GM21576 (cell line): ENCODE results near the gene STT3B.
A peak's percentile ranks its signal among the peaks of the same experiment; 100 is the strongest.

Experiments used
- ATAC-seq: cut with Tn5 transposase; IDR thresholded peaks from one replicate; pipeline ENCODE4 v1.9.1; 2021; ENCODE audit warnings: mild to moderate bottlenecking, moderate library complexity; ENCODE audit not compliant: unreplicated experiment

Gene STT3B

DNA sequence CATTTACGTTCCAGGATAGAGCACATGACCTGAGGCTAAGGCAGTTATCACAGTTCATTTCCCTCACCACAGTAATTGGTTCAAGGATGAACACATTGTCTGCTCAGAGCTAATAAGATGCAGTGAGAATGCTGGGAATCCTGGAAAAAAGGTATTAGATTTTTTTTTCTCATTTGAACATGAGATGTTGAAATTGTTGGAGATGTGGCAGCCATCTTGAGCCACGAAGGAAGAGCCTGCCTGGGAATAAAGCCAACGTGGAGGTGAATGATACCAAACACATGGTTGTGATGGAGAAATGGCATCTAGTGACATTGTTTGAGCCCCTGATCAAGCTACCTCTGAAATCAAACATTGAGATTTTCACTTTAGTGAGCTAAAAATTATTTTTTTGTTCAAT, 16.0 kb upstream of the STT3B start:
- ATAC-seq, result no peak

DNA sequence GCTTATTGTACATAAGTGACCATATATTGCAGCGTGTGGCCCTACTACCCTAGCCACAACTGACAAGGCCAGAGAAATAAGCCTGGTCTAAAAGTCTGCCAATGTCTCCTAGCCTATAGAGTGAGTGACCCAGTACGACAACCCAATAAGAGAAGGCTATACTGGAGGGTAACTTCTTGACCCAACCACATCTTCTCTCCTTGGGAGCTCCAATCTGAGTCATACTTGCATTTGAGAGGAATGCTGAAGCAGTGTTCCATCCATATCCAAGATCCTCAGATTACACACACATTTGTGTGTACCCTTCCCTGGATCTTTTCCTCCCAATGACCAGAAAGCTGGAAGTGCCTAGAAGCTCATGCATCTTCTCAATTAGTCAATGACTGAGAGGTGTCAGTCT, 11.3 kb upstream of the STT3B start:
- ATAC-seq, result no peak

DNA sequence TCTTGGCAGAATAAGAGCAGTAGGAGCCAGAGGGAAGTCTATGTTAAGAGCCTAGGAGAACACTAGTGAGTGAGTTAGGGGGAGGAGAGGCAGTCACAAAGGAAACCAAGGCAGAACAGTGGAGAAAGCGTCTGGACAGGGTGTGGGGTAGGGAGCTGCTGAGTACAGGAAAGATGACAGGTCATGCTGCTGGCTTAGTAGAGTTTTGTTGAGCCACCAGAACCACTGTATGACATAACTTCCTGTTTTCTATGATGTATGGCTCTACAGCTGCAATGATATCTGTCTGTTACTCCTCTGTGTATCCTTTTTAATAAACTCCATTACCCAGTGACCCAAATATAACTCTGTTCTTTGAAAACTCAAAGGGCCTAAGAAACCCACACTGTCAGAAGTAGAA, 10.6 kb upstream of the STT3B start:
- ATAC-seq, result peak; percentile 73

DNA sequence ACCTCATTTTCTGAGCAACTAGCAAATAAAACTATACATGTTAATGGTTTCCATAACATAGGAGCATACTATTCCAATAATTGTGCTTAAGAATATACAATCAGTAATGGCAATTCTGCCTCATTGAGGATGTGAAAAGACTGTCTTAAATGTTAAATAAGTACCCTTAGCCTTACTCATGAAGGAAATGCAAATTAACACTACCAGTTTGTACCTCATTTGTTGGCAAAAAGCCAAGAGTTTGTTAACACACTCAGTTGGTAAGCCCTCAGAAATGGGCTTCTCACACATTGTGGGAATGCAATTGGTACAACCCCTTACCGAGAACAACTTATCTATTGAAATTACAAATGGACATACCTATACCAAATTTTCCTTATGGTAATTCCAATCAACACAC, 9.2 kb upstream of the STT3B start:
- ATAC-seq, result no peak

DNA sequence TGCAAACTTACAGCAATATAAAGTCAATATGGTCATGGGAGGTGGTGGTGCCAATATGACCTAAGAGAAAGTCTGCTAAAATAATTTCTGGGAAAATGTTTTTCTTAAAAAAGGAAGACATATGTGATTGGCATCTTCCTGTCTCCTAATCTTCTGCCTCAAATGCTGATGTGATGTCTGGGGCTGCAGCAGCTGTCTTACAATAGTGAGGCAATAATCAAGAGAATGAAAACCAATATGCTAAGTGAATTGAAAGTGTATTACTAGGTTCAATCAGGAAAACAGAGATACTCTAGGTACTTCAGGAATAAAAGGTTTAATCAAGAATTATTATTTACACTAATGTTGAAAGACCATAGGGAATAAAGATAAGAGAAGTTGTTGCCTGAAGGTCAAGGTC, 7.2 kb upstream of the STT3B start:
- ATAC-seq, result no peak

DNA sequence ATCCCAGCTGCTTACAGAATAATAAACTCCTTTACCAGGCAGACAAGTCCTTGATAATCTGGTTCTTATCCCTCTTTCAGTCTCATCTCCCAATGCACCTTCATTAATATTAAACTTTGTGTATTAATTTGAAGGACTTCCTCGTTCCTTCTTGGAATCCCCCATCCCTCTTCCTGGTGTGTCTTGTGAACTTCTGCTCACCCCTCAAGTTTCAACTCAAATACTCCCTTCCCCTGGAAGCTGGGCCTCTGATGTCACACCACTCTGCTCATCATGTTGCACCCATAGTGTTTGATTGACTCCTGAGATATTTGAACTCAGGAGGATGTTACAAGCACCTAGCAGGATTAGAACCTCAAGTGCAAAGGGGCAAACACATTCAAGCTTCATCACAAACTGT, 3.3 kb upstream of the STT3B start:
- no peak for ATAC-seq

DNA sequence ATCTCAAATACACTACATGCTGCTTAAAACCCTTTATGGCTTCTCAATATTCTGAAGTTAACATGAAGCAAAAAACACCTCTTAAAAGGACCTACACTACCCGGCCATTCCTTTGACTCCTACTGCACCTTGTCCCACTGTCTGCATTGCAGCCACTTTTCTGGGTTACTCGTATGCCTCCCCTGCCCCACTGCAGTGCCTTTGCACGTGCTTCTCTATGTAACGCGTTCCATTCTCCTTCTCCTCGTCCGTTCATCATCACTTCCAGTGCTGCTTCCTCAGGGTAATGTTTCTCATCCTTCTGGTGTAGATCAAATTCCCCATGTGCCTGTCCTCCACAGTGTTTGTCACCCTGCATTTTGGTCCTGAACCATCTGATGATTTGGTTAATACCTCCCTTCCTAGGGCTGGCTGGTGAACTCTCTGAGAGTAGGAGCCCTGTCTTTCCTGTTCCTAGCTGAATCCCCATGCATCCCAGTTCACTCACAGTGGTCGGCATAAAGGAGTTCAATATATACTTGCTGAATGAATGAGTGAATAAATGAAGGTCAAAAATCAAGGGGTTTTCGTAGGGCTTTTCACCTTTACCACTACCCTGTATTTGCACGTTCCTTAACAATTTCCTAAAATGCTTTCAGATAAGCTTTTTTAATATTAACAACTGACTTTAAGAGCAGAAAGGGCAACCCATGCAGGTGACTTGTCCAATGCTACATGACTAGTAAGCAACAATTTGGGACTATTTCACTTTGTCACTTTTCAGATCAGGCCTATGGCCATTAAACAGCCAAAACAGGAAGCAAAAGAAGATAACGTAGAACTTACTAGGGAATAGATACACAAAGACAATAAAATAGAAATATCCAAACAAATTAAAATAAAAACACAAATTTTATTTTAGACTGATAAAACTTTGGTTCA, 2.4 kb upstream of the STT3B start:
- no peak for ATAC-seq

DNA sequence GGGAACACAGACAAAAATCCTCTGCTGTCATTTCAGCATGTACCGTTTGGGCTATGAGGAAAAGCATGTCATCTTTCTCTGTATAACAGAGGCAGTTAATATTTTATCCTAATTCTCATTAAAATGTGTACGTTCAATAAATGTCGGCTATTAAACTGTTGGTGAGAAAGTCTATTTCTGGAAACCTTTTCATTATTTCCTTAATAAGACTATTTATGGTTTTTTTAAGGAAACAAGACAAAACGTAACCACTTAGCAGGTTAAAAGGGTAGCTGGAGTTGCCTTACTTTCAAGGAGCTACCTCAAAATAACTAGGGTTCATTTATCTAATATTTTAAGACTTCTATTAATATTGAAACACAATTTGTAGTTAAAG, 1.8 kb upstream of the STT3B start:
- ATAC-seq, result no peak

DNA sequence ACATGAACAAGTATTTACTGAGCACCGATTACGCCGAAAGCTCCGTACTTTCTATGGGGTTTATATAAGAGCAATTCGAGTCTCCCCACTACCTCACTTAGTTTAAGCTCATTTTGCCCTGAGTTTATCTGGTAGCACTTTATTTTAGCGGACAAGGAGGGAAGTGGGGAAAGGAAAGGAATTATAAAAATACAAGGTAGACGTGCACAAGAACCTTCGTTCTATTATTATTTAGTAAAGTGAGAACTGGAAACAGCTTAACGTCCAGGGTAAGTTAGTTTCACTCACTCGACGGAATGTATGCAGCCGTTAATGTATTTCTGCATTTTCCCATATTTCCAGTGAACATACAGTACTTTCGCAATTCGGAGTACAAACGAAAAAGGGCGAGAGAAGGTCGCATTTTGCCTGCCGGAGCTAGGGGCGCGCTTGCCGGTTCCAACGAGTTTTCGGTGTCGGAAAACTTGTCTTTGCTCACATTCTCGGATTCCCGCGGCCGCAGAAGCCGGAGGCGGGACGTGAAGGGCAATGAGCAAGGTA, 1.2 kb upstream of the STT3B start:
- ATAC-seq, result no peak

DNA sequence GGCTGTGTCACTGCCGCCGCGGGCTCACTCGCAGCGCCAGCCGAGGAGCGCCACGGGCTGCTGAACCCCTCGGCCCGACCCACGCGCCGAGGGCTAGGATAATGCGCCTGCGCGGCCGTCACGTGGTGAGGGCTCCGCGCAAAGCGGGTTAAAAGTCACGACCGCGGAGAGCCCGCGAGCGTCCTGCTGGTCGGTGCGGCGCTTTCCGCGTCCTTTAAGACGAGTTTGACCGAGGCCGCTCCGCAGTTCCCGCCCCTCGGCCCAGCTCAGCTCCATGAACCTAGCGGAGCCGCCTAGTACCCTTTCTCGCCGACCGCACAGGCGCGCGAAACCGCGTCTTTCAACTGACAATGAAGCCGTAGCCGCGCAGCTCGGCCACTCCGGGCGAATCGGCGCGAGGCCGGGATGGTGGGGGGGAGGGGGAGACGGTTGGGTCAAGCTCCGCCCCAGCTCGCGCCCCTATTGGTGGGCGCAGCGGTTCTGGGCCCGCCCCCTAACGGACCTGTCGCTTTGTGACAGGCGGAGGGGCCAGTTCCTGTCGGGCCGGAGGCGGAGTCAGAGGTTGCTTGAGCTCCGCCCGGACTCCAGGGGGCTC, 636 bp upstream of the STT3B start:
- peak; percentile 84 for ATAC-seq

DNA sequence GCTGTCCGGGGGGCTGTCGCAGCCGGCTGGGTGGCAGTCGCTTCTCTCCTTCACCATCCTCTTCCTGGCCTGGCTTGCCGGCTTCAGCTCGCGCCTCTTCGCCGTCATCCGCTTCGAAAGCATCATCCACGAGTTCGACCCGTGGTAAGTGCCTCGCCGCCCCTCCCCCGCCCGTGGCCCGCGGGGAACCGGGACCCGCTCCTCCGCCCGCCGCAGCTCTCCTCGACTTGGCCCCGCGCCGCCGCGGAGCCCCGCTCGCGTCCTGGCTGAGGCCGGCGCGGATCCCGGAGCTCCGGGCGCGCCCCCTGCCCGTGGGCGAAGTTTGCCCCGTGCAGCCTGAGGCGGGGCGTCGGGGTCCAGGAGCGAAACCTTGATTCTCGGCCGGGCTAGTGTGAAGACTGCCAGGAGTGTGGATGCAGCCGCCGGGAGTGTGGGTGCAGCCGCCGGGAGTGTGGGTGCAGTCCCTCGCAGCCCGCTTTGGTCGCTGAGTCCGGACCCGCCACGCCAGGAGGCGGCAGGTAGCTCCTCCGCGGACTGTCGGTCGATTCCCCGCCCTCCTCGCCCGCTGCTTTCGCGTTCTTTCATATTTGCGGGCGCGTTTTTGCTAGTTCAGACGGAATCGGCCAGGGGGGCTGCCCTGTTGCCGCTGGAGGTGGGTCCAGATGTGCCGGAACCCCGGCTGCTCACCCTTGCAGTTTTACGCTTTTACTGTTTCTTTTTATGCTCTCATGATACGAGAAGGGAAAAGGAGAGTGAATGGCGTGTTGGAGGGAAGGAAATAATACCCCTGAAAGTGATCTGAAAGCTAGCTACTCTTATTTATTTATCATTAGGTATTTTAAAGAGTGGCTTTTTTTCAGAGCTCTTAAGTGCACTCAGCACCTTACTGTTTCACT, 692 bp downstream of the STT3B start:
- peak; percentile 3 for ATAC-seq

DNA sequence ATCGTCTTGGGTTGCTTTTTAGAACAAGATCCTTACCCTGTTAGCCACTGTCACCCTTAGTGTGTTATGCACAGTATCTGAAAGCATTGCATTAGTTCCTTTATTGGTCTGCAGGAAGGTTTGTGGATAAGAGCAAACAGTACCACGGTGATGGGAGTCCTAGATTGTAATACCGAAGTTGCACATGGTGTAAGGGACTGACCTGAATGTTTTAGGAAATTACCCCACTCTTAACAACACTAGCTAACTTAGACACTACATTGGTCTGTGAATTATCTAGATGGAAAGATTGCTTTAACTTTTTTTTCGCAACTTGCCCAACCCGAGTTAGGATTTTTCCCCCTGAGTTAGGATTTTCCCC, 1.3 kb downstream of the STT3B start:
- no peak for ATAC-seq

DNA sequence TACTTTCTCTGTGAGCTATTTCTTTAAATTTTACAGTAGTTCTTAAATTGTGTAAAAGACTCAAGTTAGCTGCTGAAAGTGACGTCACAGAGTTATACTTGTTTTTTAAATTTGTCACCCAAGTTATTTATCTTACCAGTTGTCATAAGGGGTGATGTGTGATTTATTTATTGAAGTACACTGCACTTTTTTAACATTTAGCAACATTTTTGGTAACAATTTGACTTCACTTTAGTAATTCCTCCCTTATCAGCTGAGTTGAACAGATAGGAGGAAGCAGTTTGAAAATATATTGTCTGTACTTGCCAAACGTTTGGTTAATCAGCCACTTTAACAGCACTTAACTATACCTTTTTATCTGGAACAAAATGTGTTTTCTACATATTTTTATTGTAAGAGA, 3.8 kb downstream of the STT3B start:
- no peak for ATAC-seq

DNA sequence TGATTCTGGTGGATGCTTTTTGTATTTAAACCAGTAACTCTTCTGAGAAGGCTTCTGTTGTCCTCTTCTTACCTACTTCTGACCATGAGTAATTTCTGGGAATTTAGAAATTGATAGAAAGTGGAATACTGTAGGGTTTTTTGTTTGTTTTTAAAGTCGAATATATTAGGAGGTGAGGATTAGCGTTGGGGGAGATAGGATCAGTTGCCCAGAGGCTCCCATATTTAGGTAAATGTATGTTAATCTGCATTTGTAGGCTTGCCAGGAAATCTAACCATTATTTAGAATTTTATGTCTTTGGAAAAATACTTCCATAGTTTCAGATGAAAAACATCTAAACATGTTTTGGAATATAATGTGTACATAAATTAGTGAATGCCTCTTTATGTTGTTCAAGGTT, 6.1 kb downstream of the STT3B start:
- ATAC-seq, result no peak

DNA sequence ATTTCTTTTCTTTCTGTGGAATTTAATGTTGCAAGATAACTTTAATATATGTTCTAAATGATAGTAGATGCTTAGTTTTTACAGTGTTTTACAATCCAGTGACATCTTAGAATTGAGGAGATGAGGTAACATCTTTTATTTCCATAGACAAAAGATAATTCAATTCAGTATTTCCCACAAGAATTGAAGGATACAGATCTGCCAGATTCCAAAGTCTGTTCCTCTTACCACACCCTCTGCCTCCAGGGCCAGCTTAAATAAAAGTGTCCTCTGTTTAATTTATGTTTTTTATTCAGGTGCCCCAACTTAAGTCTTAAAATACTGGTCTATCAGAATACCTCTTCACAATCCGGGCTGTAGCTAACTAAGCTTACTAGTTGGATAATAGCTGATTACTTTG, 6.5 kb downstream of the STT3B start:
- no peak for ATAC-seq

DNA sequence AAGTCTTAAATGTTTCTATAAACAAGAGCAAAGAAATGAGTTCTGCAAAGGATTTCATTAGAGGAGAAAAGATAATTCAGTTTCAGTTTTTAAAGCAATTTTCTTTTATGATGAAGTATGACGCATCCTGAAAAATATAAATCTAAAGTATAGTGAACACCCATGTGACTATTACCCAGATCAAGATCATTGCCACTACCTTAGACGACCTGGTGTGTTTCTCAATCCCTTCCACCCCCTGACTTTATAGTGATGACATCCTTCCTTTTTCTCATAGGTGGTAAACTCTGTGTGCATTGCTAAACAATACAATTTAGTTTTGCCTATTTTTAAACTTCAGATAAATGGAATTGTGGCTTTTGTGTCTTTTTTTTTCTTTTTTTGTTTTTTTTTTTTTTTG, 8.4 kb downstream of the STT3B start:
- ATAC-seq, result no peak

DNA sequence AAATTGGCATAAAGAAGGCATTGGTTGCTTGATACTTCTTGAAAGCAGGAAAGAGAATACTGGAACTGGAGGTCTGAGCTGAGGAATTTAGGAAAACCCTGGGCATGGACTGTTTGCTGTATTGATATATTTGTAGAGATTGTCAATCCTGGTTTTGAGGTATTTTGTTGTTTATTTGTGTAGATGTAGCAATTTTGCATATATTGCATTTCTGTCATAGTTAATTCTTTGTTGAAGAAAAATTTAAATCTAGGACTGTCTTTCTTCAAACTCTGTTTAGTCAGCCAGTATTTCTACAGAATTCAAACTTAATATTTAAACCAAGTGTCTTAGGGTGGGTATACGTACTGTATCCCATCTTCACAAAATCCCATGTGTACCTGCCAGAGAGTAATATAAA, 9.5 kb downstream of the STT3B start:
- no peak for ATAC-seq

DNA sequence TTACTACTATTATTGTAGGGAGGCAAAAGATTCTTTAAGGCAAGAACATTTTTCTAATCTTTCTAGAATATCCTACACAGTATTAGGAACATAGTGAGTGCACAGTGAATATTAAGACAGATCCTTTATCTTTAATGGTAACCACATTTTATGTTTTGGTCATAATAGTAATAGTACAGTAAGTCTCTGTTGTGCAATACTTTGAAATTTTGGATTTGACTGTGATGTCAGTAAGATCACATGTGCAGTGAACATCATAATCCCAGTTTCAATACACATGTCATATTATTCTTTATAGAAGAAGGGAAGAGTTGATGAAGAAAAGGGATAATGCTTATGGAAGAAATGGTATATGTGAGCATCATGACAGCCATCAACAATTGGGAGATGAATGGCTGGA, 10.7 kb downstream of the STT3B start:
- ATAC-seq, result no peak

DNA sequence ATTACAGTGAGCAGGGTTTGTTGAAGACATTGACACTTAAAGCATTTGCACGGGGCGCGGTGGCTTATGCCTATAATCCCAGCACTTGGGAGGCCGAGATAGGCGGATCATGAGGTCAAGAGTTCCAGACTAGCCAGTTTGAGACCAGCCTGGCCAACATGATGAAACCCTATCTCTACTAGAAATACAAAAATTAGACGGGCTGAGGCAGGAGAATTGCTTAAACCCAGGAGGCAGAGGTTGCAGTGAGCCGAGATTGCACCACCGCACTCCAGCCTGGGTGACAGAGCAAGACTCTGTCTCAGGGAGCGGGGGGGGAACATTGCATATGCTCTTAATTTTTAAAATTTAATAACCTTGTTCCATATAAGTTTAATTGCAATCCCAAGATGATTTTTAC, 11.9 kb downstream of the STT3B start:
- no peak for ATAC-seq

DNA sequence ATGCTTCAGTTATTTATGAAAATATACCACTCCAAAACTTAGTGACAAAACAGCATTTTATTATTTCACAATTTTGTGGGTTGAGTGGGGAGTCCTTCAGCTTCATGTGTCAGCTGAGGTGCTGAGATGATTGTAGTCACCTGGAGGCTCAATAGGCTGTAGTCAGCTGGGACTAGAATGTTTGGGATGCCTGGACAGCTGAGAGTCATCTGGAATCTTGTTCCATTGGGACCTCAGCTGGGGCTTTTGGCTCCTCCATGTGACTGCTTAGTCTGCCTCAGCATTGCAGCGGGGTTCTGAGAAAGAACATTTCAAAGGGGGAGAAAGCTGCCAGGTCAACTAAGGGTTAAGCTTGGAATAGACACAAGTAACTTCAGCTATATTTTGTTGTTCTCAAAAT, 13.4 kb downstream of the STT3B start:
- no peak for ATAC-seq

DNA sequence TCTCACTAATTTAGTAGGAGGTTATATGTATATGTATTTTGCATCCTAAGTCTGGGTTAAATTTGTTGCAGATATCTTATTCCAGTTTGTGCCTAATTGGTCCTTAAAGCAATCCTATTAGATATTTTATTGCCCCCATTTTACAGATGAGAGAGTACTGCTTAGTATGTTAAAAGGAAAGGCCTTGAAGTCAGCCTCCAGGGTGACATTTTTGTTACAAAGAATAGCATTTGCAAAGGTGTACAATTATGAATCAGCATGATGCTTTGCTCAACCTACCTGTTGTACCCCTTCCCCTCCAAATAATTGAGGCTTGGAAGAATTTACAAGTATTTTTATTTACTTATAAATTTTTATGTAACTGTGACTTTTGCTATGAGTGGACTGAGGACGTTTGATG, 14.0 kb downstream of the STT3B start:
- ATAC-seq, result no peak
